Pancreas (tissue), 10 donors: ENCODE results near the gene NTS. TPM values are rescaled to one million over a fixed set of nuclear protein-coding genes. Genes with fewer than 3 reads are reported as not detected.

Source experiments
- ATAC-seq, 4 donors: fragments of 200-7000 bp; cut with Tn5 transposase; one replicate each; pipeline versions ENCODE4 v1.8.0 to v1.9.1; 2020; ENCODE audit warnings: mild to moderate bottlenecking in 4 of 4, moderate library complexity in 4 of 4
- DNase-seq, 6 donors: peaks; one replicate each; pipeline ENCODE4 v3.0.0-alpha.2; 2020
- FAIRE-seq: peaks from 2 replicates; lab custom pipeline; 2012; peaks lifted over from hg19 to GRCh38; lab: Jason Lieb, UNC
- H3K27ac ChIP-seq, 4 donors: fragments of 200-600 bp; sonication (generic); 1 replicate in 3 of 4; 2 replicates in 1 of 4; pipeline versions ENCODE4 v1.5.0 to v1.8.0; 2020
- H3K27me3 ChIP-seq, 4 donors: fragments of 200-600 bp; one replicate each; pipeline ENCODE4 v1.8.0; 2021
- H3K36me3 ChIP-seq, 3 donors: fragments of 200-600 bp; sonication (generic) in 1 of 3; one replicate each; pipeline versions ENCODE4 v1.5.0 to v1.8.0; 2020 to 2021
- H3K4me1 ChIP-seq, 3 donors: fragments of 200-600 bp; one replicate each; pipeline ENCODE4 v1.8.0; 2021
- H3K4me3 ChIP-seq, 4 donors: fragments of 200-600 bp; sonication (generic) in 2 of 4; one replicate each; pipeline versions ENCODE4 v1.5.0 to v1.8.0; 2020 to 2021
- H3K9me3 ChIP-seq, 4 donors: fragments of 200-600 bp; one replicate each; pipeline ENCODE4 v1.8.0; 2021
- CTCF ChIP-seq, 4 donors: fragments of 200-600 bp; sonication (generic) in 3 of 4; IDR thresholded peaks; one replicate each; pipeline versions ENCODE4 v1.5.0 to v1.8.0; 2021; ENCODE audit warnings: antibody characterized with exemption in 4 of 4
- WGBS, 2 donors: extraction: QIAGEN DNeasy Blood & Tissue Kit; methylation state at CpG; one replicate each; pipeline ENCODE4 v1.1.7; 2013; 5-methylcytosine and 5-hydroxymethylcytosine counted together
- intact Hi-C, 3 donors: fragments of 100-400 bp; cut with DNase I; formaldehyde crosslinking; loops; one replicate each; pipeline versions ENCODE4 v1.11.1 to v1.14.2; 2022
- polyA plus RNA-seq, 2 donors: library from polyadenylated mRNA; stranded (reverse); fragments of 200-250 nt; gene quantifications; one replicate each; pipeline ENCODE4 v1.2.3, GENCODE V29; 2013
- total RNA-seq, 6 donors: library from RNA; stranded (reverse); fragmentation: NEBNext Ultra II Directional in 4 of 6; extraction: Animal tissue kit (Norgen Biotek cat#: 25700) in 4 of 6; gene quantifications; one replicate each; pipeline versions ENCODE4 v1.2.1 to v1.2.4, GENCODE V29; 2021 to 2023
- donor health status: healthy with polysubstance abuse.
- donor health status: DM: no; HTN: no; CAD: no; lungs with moderate emphysema.
- donor health status: DM: no; HTN: no; CAD: no.
- donor health status: control.
- donor health status: control.
- donor health status: Bipolar disorder and iron deficiency.
- donor health status: DM: yes; HTN: yes; CAD: no.
- donor health status: DM: no; HTN: no; CAD: no.
- donor health status: DM: no; HTN: no; CAD: no.
- donor health status: DM: yes; HTN: yes; CAD: no.

Gene NTS
- total and polyA plus RNA-seq, 8 donors, result 0.33 to 1.8 TPM; not detected in 6

- FAIRE-seq (no peak), ATAC-seq (no peak), DNase-seq (no peak)
- no peaks in the 10 kb centered on the region for H3K4me1 ChIP-seq
- peak overlapping the region in 2 of 4 donors; percentile 1 to 44 for H3K4me3 ChIP-seq
- no peaks in the 10 kb centered on the region for H3K9me3 ChIP-seq
- no peaks in the 10 kb centered on the region for H3K36me3 ChIP-seq
- TF ChIP-seq CTCF (IDR thresholded peaks at IDR 0.05), result no peak
- H3K27ac ChIP-seq, result no peak overlapping the region
- H3K27me3 ChIP-seq, result no peaks in the 10 kb centered on the region
- intact Hi-C loops, result no loop called here
Measured at GRCh38 chr12:85833579-85833978, 40.5 kb upstream of the NTS start.

GRCh38 chr12:85834378-85834777 lies 39.7 kb upstream of the NTS start:
- ATAC-seq (no peak), FAIRE-seq (no peak), DNase-seq (no peak)
- H3K4me3 ChIP-seq, result peak overlapping the region in 2 of 4 donors; percentile 1 to 44
- 50 to 56% methylated on average over 2 of the region's 2 CpGs for WGBS, 2 donors
- no peaks in the 10 kb centered on the region for H3K36me3 ChIP-seq
- TF ChIP-seq CTCF (IDR thresholded peaks at IDR 0.05), result no peak
- no peaks in the 10 kb centered on the region for H3K4me1 ChIP-seq
- no peaks in the 10 kb centered on the region for H3K27me3 ChIP-seq
- H3K27ac ChIP-seq, result peak overlapping the region in 1 of 4 donors; percentile 83
- no peaks in the 10 kb centered on the region for H3K9me3 ChIP-seq
- intact Hi-C loops, result no loop called here

- intact Hi-C loops, result no loop called here
- 2 to 4% methylated on average over 4 of the region's 4 CpGs for WGBS, 2 donors
- Histone ChIP-seq H3K9me3 (no peaks in the 10 kb centered on the region), H3K4me3 (peak overlapping the region; percentile 3 to 44 (median 22)), H3K27ac (peak overlapping the region; percentile 13 to 84 (median 60)), H3K27me3 (no peaks in the 10 kb centered on the region), H3K4me1 (no peaks in the 10 kb centered on the region), H3K36me3 (no peaks in the 10 kb centered on the region)
- ATAC-seq (peak; percentile 40 to 58 (median 56)), DNase-seq (no peak), FAIRE-seq (no peak)
- TF ChIP-seq CTCF (IDR thresholded peaks at IDR 0.05), result no peak
Measured at GRCh38 chr12:85835426-85836196, 38.5 kb upstream of the NTS start.

- H3K4me3 ChIP-seq, result peak within 1 kb of the TSS; percentile 3 to 44 (median 22)
- H3K36me3 ChIP-seq, result no peaks in the 10 kb centered on the region
- no peaks in the 10 kb centered on the region for H3K4me1 ChIP-seq
- FAIRE-seq (no peak), ATAC-seq (peak; percentile 84 to 88 (median 86)), DNase-seq (peak in 4 of 6 donors; percentile 57 to 71 (median 62))
- TF ChIP-seq CTCF (IDR thresholded peaks at IDR 0.05), result no peak
- H3K27me3 ChIP-seq, result no peaks in the 10 kb centered on the region
- no peaks in the 10 kb centered on the region for H3K9me3 ChIP-seq
- 12 to 14% methylated on average over 15 of the region's 15 CpGs for WGBS, 2 donors
- intact Hi-C loops, result no loop called here
- H3K27ac ChIP-seq, result peak within 1 kb of the TSS; percentile 13 to 84 (median 60)
Measured at GRCh38 chr12:85836197-85837090, 37.7 kb upstream of the NTS start, which contains the start of gene RASSF9. TSS of gene RASSF9 (minus strand) at chr12:85836409. CDS start at chr12:85836201, 208 bp downstream.
